Measurements from ENCODE around the gene ARMC2. TPM values are rescaled to one million over a fixed set of nuclear protein-coding genes. Genes with fewer than 3 reads are reported as not detected.

The ARMC2 gene
- total and polyA plus RNA-seq, 2 experiments from 2014 or later = 2.7 to 4.4 TPM

DNA sequence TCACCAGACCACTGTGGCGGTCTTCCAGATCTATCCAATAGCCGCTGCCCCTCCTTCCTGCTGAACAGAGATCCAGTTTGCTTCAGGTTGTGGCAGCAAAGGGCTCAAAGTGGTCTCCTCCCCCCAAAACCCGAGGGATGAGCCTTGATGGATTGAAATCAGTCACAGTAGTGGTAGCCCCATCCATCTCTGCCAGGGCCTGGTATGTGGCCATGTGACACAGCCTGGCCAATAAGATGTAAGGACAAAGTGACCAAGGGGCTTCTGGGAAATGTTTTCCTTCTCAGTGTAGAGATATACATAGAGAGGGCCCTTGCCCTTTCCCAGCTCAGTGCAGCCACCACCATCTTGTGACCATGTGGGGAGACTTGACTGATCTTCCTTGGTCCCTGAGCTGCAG, 4.1 kb upstream of the ARMC2 start:
- Histone ChIP-seq H4K20me1 (replicated peaks; ENCODE audit: insufficient read depth) (no peaks in the 10 kb centered on the region), H3K9me2 (ENCODE audit: insufficient read depth) (no peaks in the 10 kb centered on the region), H3K4me2 (no peak overlapping the region), H3K27ac (ENCODE audit: low read depth) (no peak overlapping the region), H3K36me3 (ENCODE audit: insufficient read depth) (no peaks in the 10 kb centered on the region), H3K79me2 (replicated peaks; ENCODE audit: insufficient read depth) (no peaks in the 10 kb centered on the region), H3K4me3 (no peak overlapping the region), H3F3A (replicated peaks; ENCODE audit: low read depth) (0 out of 2 replicates have a peak, but pooled peaks cover 2% of the 10 kb centered on the region), H2AFZ (peak overlapping the region; percentile 5; the same call in 1 of the 2 replicates), H3K27me3 (ENCODE audit: insufficient read depth) (no peaks in the 10 kb centered on the region), H3K4me1 (ENCODE audit: insufficient read depth) (peaks cover 10% of the 10 kb centered on the region; the same call in 1 of the 2 replicates)
- H3K27me3 Mint-ChIP-seq (ENCODE audit: insufficient read depth, low read depth, poor library complexity) = no peaks in the 10 kb centered on the region
- ATAC-seq (no peak), DNase-seq (ENCODE audit: low spot score) (no peak)
- H3K4me1 Mint-ChIP-seq = peaks cover 17% of the 10 kb centered on the region
- no peaks in the 10 kb centered on the region for H3K9me3 Mint-ChIP-seq
- no peak overlapping the region for H3K27ac Mint-ChIP-seq
- H3K4me3 Mint-ChIP-seq = no peak overlapping the region
- no peaks in the 10 kb centered on the region for H3K36me3 Mint-ChIP-seq (ENCODE audit: low read depth)
- no peak for TF ChIP-seq POLR2AphosphoS5 (IDR thresholded peaks at IDR 0.05; ENCODE audit: low read depth)
- TF ChIP-seq, protein P1, sequence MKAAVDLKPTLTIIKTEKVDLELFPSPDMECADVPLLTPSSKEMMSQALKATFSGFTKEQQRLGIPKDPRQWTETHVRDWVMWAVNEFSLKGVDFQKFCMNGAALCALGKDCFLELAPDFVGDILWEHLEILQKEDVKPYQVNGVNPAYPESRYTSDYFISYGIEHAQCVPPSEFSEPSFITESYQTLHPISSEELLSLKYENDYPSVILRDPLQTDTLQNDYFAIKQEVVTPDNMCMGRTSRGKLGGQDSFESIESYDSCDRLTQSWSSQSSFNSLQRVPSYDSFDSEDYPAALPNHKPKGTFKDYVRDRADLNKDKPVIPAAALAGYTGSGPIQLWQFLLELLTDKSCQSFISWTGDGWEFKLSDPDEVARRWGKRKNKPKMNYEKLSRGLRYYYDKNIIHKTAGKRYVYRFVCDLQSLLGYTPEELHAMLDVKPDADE (IDR thresholded peaks at IDR 0.05) = no peak
- TF ChIP-seq EZH2phosphoT487 (IDR thresholded peaks at IDR 0.05; ENCODE audit: unreplicated experiment) = no peak
- TF ChIP-seq, protein P2, sequence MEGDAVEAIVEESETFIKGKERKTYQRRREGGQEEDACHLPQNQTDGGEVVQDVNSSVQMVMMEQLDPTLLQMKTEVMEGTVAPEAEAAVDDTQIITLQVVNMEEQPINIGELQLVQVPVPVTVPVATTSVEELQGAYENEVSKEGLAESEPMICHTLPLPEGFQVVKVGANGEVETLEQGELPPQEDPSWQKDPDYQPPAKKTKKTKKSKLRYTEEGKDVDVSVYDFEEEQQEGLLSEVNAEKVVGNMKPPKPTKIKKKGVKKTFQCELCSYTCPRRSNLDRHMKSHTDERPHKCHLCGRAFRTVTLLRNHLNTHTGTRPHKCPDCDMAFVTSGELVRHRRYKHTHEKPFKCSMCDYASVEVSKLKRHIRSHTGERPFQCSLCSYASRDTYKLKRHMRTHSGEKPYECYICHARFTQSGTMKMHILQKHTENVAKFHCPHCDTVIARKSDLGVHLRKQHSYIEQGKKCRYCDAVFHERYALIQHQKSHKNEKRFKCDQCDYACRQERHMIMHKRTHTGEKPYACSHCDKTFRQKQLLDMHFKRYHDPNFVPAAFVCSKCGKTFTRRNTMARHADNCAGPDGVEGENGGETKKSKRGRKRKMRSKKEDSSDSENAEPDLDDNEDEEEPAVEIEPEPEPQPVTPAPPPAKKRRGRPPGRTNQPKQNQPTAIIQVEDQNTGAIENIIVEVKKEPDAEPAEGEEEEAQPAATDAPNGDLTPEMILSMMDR (conservative IDR thresholded peaks at IDR 0.05; ENCODE audit: low read depth in 2 of 2) = no peak
- TF ChIP-seq ZNF331 (CRISPR knock-in tag; IDR thresholded peaks at IDR 0.05; ENCODE audit: low read depth) = no peak
- TF ChIP-seq CREB1 (CRISPR knock-in tag; IDR thresholded peaks at IDR 0.05; ENCODE audit: low read depth) = no peak
- no peak for TF ChIP-seq JUNB (IDR thresholded peaks at IDR 0.05; ENCODE audit: unreplicated experiment)
- no peak for TF ChIP-seq STAT1 (IDR thresholded peaks at IDR 0.05; ENCODE audit: unreplicated experiment)

DNA sequence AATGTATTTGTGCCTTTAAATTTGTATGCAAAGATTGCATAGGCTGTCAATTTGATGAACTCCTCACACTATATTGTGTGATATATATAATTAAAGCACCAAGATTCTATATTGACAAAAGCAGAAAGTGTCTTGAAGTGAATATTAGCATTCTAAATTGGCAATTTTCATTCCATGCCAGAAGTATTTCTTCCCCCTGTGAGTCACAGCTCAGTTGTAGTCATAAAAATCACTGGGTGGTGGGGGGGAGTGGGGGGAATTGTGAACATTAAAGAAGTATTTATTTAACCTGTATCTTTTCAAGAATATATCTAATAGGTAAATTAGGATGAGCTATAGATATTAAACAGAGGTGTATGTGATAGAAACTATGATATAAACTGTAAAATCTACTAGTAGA, 3.1 kb upstream of the ARMC2 start:
- peaks cover 6% of the 10 kb centered on the region; the same call in 1 of the 2 replicates for H3K4me1 ChIP-seq (ENCODE audit: insufficient read depth)
- DNase-seq (ENCODE audit: low spot score) = no peak
- ATAC-seq = no peak

More for the DNA sequence above, 3.1 kb upstream of the ARMC2 start:
- Histone ChIP-seq H3K4me3 (no peak overlapping the region), H3K27ac (ENCODE audit: low read depth) (no peak overlapping the region), H3K36me3 (ENCODE audit: insufficient read depth) (no peaks in the 10 kb centered on the region), H3K9me2 (ENCODE audit: insufficient read depth) (no peaks in the 10 kb centered on the region), H3F3A (replicated peaks; ENCODE audit: low read depth) (0 out of 2 replicates have a peak, but pooled peaks cover 2% of the 10 kb centered on the region), H3K79me2 (replicated peaks; ENCODE audit: insufficient read depth) (no peaks in the 10 kb centered on the region), H3K4me2 (no peak overlapping the region), H3K27me3 (ENCODE audit: insufficient read depth) (no peaks in the 10 kb centered on the region), H2AFZ (no peak overlapping the region), H4K20me1 (replicated peaks; ENCODE audit: insufficient read depth) (peaks cover 10% of the 10 kb centered on the region; the same call in 1 of the 2 replicates)
- H3K36me3 Mint-ChIP-seq (ENCODE audit: low read depth) = no peaks in the 10 kb centered on the region
- H3K27ac Mint-ChIP-seq = no peak overlapping the region
- no peak overlapping the region for H3K4me3 Mint-ChIP-seq
- no peaks in the 10 kb centered on the region for H3K27me3 Mint-ChIP-seq (ENCODE audit: insufficient read depth, low read depth, poor library complexity)
- TF ChIP-seq, protein P2 (conservative IDR thresholded peaks at IDR 0.05; ENCODE audit: low read depth in 2 of 2) = no peak
- TF ChIP-seq STAT1 (IDR thresholded peaks at IDR 0.05; ENCODE audit: unreplicated experiment) = no peak
- no peaks in the 10 kb centered on the region for H3K9me3 Mint-ChIP-seq
- peaks cover 13% of the 10 kb centered on the region for H3K4me1 Mint-ChIP-seq

Measured in GM23338 (cell line).